Erythroblast (primary cell): ENCODE data around the gene DHX38.

ENCODE experiments used
- DNase-seq, 2 experiments: peaks; one replicate each; lab custom pipeline; 2025; lab: John Stamatoyannopoulos, UW
- GATA1 ChIP-seq: IDR thresholded peaks from 2 replicates; pipeline ENCODE4 v1.6.1; 2011; ENCODE audit warnings: low read depth, mild to moderate bottlenecking, control low read depth, low read length, moderate library complexity
- POLR2A ChIP-seq: IDR thresholded peaks from 2 replicates; pipeline ENCODE4 v1.6.1; 2011; ENCODE audit warnings: mild to moderate bottlenecking, low read length

Gene DHX38

DNA sequence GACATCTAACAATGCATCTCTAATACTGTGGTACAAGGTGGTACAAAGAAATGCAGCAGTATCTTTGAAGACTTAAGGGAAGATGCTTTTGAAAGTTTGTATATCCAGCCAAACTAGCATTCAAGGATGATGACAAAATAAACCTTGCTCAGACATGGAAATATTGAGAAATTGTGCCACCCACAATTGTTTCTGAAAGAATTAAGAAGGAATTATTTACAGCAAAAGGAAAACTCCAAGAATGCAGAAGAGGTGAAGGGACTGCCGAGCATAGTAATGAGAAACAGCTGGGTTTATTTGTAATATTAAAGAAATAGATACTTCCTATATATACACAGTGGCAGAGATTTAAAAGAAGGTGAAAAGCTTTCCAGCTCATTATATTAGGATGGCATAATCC is 48.8 kb downstream of the DHX38 start:
- DNase-seq = no peak

GRCh38 chr16:72149676-72150464 is 56.2 kb downstream of the DHX38 start:
- DNase-seq = no peak
- TF ChIP-seq GATA1 (no peak), POLR2A (no peak)

More for the DNA sequence above, 48.8 kb downstream of the DHX38 start:
- TF ChIP-seq GATA1 (no peak), POLR2A (no peak)

DNA sequence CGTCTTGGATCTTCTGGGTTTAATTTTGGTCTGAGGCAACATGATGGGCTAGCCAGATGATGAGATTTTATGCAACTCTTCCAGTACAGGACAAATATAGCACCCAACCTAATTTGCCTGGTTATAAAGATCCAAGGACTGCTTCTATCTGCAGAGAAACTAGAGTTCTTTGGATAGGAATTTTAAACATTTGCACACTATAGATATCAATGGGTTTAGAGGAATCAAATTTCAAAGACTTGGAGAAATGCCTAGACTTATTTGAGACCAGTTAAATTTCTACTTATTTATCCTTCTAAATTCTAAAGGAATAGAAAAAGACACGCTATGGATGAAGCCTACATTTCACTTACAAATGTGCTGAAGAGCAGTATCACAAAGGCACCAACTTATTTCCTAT is 65.7 kb downstream of the DHX38 start:
- DNase-seq = no peak

DNA sequence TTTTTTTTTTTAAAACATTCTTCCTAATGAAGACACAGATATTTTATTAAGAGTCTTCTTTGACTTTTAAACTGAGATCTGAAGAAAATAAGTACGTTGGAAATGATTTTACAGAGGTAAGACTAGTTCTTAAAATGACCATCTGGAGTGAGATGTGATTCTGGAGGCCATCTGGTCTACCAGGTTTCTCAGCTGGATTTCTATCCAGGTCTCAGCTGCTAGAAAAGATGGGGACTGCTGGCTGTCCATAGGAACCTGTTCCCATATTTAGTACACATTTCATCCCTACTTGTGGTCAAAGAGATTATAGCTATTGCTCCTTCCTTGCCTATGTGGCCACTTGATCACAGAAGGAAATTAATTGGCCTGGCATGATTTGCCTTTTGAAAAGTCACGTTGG is 66.2 kb downstream of the DHX38 start:
- DNase-seq = no peak
- TF ChIP-seq GATA1 (no peak), POLR2A (no peak)

More for the DNA sequence above, 65.7 kb downstream of the DHX38 start:
- TF ChIP-seq POLR2A = no peak

GRCh38 chr16:72162105-72162692 is 68.6 kb downstream of the DHX38 start:
- no peak for DNase-seq
- TF ChIP-seq GATA1 = no peak
- no peak for TF ChIP-seq POLR2A
